ENCODE data around the gene STRA6. TPM values are rescaled to one million over a fixed set of nuclear protein-coding genes. Genes with fewer than 3 reads are reported as not detected.
"Not testable (repeated sequence)": the region's sequence is repeated elsewhere in the genome, so short reads cannot be mapped to it uniquely, and the experiment has no call there.

Gene STRA6
- total RNA-seq, 1 experiment from 2014 or later: 0.17 TPM

- DNase-seq (ENCODE audit: extremely low read depth, low read depth): no peak
These were observed 32.3 kb downstream of the STRA6 start for GRCh38 chr15:74170071-74170844.

- DNase-seq (ENCODE audit: extremely low read depth, low read depth): no peak
These were observed 33.9 kb downstream of the STRA6 start for GRCh38 chr15:74168711-74169126.

GRCh38 chr15:74167891-74168331 lies 34.7 kb downstream of the STRA6 start:
- DNase-seq (ENCODE audit: extremely low read depth, low read depth): no peak

- DNase-seq (ENCODE audit: extremely low read depth, low read depth): no peak
These were observed 37.1 kb downstream of the STRA6 start for GRCh38 chr15:74165461-74165860.

- not testable (repeated sequence) for DNase-seq (ENCODE audit: extremely low read depth, low read depth)
These were observed 40.4 kb downstream of the STRA6 start for GRCh38 chr15:74162195-74162536.

GRCh38 chr15:74160390-74160789 lies 42.2 kb downstream of the STRA6 start:
- DNase-seq (ENCODE audit: extremely low read depth, low read depth): not testable (repeated sequence)

GRCh38 chr15:74159773-74160172 lies 42.8 kb downstream of the STRA6 start:
- no peak for DNase-seq (ENCODE audit: extremely low read depth, low read depth)

- DNase-seq (ENCODE audit: extremely low read depth, low read depth): no peak
These were observed 43.5 kb downstream of the STRA6 start for GRCh38 chr15:74158855-74159650.

- no peak for DNase-seq (ENCODE audit: extremely low read depth, low read depth)
These were observed 44.4 kb downstream of the STRA6 start for GRCh38 chr15:74157868-74158827.

- no peak for DNase-seq (ENCODE audit: extremely low read depth, low read depth)
These were observed 45.7 kb downstream of the STRA6 start for GRCh38 chr15:74156678-74157411.

GRCh38 chr15:74155766-74156417 lies 46.7 kb downstream of the STRA6 start:
- DNase-seq (ENCODE audit: extremely low read depth, low read depth): no peak

- no peak for DNase-seq (ENCODE audit: extremely low read depth, low read depth)
These were observed 55.5 kb downstream of the STRA6 start for GRCh38 chr15:74147051-74147450.

GRCh38 chr15:74146277-74146800 lies 56.2 kb downstream of the STRA6 start:
- no peak for DNase-seq (ENCODE audit: extremely low read depth, low read depth)

GRCh38 chr15:74144153-74144775 lies 58.3 kb downstream of the STRA6 start:
- no peak for DNase-seq (ENCODE audit: extremely low read depth, low read depth)

GRCh38 chr15:74141591-74141990 lies 61.0 kb downstream of the STRA6 start:
- no peak for DNase-seq (ENCODE audit: extremely low read depth, low read depth)

- no peak for DNase-seq (ENCODE audit: extremely low read depth, low read depth)
These were observed 63.9 kb downstream of the STRA6 start for GRCh38 chr15:74138642-74139041.

- DNase-seq (ENCODE audit: extremely low read depth, low read depth): no peak
These were observed 65.1 kb downstream of the STRA6 start for GRCh38 chr15:74137537-74137894.

- no peak for DNase-seq (ENCODE audit: extremely low read depth, low read depth)
These were observed 65.6 kb downstream of the STRA6 start for GRCh38 chr15:74136814-74137536.

- no peak for DNase-seq (ENCODE audit: extremely low read depth, low read depth)
These were observed 66.1 kb downstream of the STRA6 start for GRCh38 chr15:74136540-74136813.

Measured in NCI-H460 (cell line).